AG09309 (cell line): ENCODE measurements around the gene ZMIZ1.

ENCODE experiments used
- DNase-seq: peaks from one replicate; pipeline ENCODE4 v3.0.0-alpha.2; 2010; ENCODE audit warnings: low read depth
- H3K4me3 ChIP-seq: 2 replicates; pipeline ENCODE4 v1.5.1; 2011; ENCODE audit warnings: mild to moderate bottlenecking, low read depth, low read length, moderate library complexity; ENCODE audit not compliant: control insufficient read depth
- TF ChIP-seq, protein P1 (sequence below): IDR thresholded peaks from 2 replicates; pipeline ENCODE4 v1.5.1; 2011; ENCODE audit warnings: mild to moderate bottlenecking, low read depth, low read length, inconsistent platforms; ENCODE audit not compliant: insufficient read depth, control insufficient read depth; ENCODE audit errors: missing control alignments

Gene ZMIZ1

DNA sequence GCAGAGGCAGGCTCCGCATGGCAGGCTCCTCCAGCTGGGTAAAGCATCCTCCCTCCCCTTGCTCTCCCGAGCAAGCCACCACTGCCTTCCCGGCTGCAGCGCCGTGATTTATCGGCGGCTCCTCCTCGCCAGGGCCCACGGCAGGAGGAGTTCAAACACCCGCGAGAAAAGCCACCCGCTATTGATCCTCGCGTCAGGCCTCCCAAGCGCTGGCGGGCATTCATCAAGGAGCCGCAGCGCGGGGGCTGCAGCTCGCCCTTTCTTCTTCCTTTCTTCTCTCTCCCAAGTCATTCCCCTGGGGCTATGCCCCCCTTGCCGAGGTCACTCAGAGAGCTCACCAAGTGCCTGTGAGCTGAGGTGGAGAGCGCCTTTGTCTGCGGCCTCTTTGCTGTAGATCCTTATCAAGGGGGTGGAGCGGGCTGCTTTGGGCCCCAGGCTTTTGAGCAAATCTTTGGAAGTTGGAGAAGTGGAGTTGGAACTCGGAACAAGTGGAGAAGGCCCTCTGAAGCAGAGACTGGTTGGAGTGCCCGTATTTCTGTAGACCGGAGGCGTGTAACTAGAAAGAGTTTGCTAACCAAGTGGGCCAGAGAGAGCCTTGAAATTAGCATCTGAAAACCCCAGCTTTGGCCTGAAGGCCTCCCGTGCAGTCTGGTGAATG is 171.3 kb downstream of the ZMIZ1 start:
- no peak for DNase-seq
- TF ChIP-seq, protein P1, sequence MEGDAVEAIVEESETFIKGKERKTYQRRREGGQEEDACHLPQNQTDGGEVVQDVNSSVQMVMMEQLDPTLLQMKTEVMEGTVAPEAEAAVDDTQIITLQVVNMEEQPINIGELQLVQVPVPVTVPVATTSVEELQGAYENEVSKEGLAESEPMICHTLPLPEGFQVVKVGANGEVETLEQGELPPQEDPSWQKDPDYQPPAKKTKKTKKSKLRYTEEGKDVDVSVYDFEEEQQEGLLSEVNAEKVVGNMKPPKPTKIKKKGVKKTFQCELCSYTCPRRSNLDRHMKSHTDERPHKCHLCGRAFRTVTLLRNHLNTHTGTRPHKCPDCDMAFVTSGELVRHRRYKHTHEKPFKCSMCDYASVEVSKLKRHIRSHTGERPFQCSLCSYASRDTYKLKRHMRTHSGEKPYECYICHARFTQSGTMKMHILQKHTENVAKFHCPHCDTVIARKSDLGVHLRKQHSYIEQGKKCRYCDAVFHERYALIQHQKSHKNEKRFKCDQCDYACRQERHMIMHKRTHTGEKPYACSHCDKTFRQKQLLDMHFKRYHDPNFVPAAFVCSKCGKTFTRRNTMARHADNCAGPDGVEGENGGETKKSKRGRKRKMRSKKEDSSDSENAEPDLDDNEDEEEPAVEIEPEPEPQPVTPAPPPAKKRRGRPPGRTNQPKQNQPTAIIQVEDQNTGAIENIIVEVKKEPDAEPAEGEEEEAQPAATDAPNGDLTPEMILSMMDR = no peak
- H3K4me3 ChIP-seq = no peak overlapping the region

DNA sequence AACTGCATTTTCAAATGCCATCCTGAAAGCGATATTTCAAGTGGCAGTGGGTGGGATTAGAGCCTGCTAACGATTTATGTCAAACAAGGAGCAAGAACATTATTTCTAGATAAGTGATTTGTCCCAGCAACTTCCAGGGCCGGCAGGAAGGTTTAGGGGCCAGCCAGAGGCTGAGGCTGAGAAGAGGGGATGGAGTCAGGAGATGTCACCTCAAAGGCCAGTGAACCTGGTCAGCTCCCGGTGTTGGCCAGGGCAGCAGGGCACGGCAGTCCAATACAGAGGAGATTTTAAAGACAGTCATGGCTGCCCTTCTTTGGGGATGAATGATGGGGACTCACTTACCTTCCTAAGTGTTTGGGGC is 172.8 kb downstream of the ZMIZ1 start:
- DNase-seq = no peak
- TF ChIP-seq, protein P1 = no peak
- H3K4me3 ChIP-seq = no peak overlapping the region

DNA sequence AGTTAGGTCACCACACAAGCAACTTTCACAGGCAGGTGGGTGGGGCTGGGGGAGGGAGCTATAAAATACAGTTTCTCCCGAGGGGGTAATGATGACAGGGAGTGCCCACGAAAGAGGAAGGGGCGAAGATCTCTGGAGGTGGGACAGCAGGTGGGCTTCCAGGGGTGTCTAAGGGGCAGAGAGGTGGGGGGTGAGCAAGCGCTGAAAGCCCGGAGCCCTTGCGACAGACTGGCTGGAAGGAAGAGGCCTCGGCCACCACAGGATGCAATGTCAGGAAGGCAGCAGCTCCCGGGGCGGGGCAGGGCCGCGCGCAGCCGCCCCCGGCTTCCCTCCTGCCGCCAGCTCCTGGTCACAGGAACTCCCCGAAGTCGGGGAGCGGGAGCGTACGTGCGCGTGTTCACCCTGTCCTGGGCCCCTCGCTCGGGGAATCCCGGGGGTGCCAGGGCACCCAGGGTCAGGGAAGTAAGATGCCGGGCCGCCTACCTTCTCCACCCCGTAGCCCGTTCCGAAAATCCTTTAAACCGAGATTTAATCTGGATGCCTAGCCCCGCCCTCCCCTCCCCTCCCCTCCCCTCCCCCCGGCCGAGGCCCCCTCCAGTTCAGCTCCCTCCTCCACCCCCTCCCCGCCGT is 173.3 kb downstream of the ZMIZ1 start:
- peak overlapping the region; percentile 44 for H3K4me3 ChIP-seq
- TF ChIP-seq, protein P1 = no peak
- no peak for DNase-seq

DNA sequence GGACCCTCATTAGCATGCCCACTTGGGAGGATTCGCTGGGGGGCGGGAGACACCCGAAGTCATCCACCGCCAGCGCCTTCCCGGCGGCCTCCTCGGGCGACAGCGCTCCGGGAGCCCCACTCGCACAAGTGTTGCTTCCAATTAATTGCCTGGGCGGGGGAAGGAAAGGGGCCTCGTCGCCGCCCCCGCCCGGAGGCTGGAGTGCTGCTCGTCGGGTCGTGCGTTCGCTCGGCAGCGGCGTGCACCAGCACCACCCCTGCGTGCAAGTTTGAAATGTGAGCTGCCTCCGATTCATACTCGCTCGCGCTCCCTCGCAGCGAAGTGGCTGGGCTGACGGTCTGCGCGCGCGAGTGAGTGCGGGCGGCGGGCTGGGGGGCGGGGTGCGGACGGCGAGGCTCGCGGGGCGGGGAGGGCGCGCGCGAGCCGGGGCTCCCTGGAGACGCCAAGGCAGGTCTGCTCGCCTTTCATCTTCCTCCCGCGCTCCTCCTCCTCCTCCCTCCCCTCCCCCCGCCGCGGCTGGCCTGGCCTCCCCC is 173.9 kb downstream of the ZMIZ1 start:
- TF ChIP-seq, protein P1 = no peak
- H3K4me3 ChIP-seq = peak overlapping the region; percentile 44
- peak; percentile 46 for DNase-seq

DNA sequence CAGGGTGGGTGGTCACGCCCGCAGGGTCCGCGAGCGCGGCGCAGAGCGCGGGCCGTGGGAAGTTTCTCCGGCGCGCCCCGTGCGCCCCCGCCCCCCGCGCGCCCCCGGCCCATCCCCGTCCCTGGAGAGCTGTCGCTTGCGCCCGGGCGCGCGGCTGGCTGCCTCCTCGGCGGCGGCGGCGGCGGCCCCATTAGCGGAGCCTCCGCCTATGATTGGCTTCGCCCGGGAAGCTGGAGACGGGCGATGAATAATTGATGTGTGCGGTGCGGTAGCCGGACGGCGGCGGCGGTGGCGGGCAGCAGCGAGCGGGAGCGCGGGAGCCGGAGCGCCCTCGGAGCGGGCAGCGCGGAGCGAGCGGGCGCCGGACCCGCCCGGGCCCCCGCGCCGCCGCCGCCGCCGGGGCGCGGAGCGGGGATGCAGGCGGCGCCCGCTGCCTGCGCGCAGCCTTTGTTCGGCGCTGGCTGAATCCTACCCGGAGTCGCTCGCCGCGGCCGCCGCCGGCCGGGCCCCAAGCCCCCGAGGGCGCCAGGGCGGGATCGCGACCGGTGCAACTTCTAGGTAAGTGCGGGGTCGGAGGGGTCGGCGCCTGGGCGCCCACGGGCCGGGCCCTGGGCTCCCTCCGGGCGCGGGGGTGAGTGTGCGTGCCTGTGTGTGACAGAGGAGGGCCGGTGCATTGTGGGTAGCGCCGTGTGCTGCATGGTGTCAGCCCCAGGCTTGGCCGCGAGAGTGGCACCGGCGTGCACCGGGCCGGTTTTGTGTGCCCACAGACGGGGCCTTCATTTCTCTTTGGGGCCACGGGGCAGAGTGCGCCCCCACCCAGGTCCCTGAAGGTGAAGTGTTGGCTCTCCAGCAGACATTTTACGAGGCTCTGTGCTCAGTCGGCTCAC is 174.7 kb downstream of the ZMIZ1 start:
- DNase-seq = no peak

DNA sequence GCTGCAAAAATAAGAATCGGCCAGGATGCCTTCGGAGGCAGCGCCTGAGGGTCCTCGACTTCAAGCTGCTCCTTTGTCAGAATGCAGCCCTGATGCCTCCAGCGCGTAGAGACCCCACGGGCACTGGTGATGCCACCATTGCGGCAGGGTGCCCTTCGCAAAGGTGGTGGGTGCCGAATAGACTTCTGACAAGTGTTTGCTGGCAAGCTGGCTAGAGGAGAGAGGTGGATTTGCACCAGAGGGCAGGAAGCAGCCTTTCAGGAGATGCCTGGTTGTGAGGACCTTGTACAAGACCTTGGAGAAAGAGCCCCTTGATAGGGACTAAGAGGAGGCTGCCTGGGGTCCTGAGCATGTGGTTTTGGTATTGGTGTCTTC is 175.3 kb downstream of the ZMIZ1 start:
- TF ChIP-seq, protein P1 = no peak
- no peak overlapping the region for H3K4me3 ChIP-seq
- no peak for DNase-seq

More for the DNA sequence above, 174.7 kb downstream of the ZMIZ1 start:
- H3K4me3 ChIP-seq = peak overlapping the region; percentile 44
- TF ChIP-seq, protein P1 = no peak
